GM19193 (cell line): ENCODE results near the gene TBC1D20.

ENCODE experiments used
- POLR2A ChIP-seq: IDR thresholded peaks from 4 replicates; pipeline ENCODE4 v1.6.1; 2011; ENCODE audit not compliant: insufficient read depth, insufficient read length; ENCODE audit errors: extremely low read depth

The TBC1D20 gene

DNA sequence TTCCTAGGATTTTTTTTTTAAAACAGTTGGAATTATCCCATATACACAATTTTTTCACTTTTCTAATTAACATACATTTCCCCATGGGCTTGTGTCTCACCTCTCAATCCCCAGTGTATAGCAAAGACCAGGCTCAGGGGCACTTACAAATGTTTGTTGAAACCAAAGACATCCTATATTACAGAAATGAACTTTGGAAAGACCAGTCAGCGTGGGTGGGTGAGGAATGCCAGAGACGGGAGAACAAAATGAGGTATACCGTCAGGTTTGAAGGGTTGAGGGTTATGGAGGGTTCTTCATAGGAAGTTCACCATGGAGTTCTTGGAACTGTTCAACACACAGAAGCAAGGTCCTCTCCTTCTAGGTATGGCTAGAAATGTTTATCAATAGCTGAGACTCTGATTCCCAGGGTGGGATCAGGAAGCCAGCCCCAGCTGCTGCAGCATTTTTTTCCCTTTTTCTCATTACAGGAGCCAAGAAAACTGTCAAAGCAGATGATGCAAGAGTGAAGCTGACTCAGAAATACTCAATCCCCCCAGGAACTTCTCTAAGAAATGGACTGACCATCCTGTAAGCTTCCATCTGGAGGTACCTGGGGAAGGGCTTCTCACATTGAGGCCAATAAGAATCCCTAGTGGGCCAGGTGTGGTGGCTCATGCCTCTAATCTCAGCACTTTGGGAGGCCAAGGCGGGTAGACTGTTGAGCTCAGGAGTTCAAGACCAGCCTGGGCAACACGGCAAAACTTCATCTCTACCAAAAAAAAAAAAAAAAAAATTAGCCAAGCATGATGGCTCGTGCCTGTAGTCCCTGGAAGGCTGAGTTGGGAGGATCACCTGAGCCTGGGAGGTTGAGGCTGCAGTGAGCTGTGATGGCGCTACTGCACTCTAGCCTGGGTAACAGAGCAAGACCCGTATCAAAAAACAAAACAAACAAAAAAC, 15.9 kb upstream of the TBC1D20 start:
- TF ChIP-seq POLR2A: no peak

DNA sequence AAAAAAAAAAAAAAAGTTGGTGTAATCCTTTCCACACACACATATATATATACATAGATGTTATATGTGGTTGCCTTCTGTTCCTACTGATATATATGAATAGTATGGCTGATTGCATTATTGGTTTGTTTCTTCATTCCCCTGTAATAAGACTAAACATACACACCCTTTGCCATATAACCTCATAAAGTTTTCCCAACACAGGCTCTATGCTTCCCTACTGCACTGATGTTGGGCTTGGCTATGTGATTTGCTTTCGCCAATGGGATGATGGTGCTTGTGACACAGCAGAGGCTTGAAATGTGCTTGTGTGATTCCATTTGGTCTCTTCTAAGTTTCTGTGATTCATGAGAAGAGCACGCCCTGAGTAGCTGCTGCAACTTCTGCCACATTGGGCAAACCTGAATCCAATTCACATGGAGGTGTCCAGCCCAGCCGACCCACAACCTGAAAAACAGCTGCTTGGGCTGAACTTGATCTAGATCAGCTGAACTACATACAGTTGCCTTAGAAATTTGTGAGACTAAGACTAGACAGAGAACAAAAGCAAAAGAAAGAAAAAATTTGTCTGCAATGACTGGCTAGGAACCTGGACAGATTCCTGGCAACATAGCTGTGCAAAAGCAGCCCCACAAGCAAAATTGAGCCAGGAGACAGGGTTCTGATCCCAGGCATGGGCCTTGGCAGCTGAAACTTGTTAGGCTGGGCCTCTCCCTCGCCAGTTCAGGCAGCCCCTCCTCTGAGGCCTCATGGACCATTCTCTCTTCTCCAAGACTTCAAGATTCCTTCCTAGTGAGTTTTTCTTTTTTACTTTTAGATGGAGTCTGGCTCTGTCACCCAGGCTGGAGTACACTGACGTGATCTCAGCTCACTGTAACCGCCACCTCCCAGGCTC, 13.4 kb upstream of the TBC1D20 start:
- no peak for TF ChIP-seq POLR2A

DNA sequence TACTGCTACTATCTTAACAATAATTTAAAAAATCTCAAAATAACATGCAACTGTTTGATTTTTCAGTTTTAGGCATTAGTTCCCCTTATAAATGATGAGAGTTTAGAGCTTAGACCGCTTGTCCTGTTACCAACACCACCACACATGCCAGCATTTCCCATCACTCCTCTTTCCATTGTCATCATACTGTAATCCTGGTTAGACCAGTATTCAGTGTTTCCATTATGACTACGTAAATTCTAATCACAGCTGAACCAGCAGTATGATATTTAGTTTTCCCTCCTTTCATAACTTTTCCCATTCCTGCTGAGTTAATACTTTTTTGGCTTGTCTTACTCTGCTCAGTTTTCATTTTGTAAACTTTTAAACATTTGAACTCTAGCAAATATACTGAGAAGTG, 12.2 kb upstream of the TBC1D20 start:
- no peak for TF ChIP-seq POLR2A

DNA sequence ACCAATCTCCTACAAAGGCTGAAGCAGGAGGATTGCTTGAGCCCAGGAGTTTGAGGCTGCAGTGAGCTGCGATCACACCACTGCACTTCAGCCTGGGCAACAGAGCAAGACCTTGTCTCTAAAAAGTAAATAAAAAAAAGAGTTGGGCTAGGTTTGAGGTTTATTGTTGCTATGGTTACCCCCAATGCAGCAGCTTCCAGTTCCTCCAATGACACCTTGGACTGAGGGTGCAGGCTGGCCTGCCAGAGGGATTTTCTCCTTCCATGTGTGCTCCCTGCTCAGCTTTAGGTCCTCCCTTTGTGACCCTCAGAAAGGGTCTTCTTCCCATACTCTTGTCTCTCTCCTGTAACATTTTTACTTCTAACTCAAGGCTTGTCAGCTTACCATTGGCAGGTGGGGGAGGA, 10.6 kb upstream of the TBC1D20 start:
- no peak for TF ChIP-seq POLR2A

DNA sequence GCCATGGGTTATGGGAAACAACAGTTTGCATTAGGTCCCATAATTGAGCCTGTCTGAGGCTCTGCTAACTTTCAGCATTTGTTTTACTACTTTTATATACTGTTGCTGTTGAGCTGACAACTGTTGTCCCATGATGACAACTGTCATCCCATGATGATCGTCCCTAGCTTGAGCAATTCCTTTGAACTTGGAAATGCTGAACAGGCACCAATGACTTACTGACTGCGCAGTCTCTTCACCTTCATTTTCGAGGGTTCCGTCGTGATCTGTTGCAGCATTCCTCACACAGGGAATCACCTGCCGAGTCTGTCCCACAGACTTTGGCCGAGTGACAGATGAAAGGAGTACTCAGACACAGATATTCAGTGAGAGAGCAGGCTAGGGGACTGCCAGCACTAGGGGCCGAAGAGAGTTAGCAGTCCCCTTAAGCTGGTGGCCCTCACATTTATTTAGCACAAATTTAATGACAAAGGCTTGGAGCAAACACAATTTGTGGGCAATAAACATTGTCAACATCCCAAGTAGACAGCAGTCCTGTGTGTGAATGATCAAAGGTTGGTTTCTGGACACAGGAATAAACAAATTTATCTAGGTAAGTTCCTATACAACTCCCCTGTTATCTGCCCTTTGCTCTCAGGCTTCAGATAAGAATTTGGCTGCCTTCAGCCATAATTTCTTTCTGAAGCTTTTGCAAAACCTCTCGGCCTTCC, 10.0 kb upstream of the TBC1D20 start:
- TF ChIP-seq POLR2A: no peak

DNA sequence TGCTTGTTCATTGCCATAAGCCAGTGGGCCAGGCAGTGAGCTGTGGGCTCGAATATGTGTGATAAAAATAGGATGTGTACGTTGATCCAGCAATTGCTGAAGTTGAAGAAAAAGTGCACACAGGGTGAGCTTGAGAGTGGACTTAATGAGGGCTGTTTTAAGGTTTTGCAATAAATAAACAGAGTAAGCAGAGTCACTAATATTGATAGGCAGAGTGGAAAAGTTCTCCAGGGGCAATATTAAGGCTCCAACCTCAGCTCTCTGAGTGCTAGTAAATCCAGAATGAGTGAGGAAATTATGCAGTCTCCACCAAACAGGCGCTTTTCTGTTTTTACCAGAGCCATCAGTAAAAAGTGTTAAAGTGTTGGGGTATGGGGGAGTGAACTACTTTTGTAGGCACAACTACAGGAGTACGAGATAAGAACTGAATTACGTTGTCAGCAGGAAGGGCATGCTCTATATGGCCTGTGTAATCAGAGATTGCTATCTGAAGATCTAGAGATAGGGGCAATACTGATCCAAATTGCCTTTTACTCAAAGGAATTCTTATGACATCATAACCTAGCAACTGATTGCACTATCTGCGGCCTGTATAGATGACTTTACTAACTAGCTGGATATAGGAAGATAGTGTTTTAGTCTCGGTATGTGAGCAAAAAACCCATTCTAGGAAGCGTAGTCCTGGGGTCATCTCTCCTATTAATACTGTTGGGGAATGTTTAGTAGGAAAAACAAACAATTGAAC, 7.6 kb upstream of the TBC1D20 start:
- TF ChIP-seq POLR2A: no peak

DNA sequence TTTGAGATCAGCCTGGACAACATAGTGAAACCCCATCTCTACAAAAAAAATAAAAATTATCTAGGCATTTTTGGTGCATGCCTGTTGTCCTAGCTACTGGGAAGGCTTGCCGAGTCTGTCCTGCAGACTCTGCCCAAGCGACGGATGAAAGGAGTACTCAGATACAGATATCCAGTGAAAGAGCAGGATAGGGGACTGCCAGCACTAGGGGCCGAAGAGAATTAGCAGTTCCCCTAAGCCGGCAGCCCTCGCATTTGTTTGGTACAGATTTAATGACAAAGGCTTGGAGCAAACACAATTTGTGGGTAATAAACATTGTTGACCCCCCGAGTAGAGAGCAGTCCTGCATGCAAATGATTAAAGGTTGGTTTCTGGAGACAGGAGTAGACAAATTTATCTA, 5.4 kb upstream of the TBC1D20 start:
- no peak for TF ChIP-seq POLR2A

DNA sequence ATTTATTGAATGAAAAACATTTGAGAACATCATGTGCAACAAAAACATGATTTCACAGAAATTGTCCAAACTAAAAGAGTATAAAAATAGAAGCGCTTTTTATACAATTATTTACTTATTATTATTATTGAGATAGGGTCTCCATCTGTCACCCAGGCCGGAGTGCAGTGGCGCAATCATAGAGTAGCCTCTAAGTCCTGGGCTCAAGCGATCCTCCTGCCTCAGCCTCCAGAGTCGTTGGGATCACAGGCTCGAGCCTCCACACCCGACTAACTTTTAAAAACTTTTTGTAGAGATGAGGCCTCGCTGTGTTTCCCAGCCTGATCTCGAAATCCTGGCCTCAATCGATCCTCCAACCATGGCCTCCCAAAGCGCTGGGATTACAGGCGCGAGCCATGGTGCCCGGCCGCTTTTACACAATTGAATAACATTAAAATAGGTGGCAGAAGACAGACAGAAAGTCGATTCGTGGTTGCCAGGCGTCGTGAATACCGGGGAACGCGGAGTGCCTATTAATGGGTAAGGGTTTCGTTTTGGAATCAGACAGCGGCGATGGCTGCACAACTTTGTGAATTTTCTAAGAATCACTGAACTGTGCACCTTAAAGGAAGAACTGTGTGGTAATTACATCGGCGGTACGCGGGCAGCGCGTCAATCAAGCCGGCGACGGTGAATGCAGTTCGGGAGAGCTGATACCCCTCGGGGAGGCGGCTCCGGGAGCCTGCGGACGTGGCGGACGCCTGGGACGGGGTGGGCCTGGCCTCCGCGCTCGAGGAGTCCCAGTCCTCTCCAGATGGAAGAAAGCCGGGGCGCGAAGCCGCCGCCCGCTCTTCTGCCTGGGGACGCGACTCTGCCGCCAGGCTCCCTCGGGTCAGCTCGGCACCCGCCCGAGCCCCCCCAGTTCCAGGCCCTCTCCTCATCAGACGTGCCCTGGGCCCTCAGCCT, 807 bp downstream of the TBC1D20 start:
- TF ChIP-seq POLR2A: no peak

DNA sequence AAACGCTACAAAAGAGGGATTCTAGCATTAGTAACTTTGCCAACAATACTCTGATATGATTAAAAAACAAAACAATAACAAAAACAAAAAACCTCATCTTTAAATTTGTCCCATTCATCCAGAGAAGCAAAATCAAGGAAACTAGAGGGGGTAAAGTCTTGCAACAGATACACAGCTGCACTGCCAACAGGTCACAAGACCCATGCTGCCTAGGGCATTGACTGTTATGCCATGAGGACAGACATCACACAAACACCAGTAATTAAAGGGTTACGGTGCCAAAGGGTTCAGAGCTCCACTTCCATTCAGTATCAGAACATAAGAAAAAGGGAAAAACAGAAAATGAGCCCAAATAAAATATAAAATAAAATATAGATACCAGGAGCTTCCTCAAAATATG, 1.6 kb downstream of the TBC1D20 start:
- TF ChIP-seq POLR2A: no peak

DNA sequence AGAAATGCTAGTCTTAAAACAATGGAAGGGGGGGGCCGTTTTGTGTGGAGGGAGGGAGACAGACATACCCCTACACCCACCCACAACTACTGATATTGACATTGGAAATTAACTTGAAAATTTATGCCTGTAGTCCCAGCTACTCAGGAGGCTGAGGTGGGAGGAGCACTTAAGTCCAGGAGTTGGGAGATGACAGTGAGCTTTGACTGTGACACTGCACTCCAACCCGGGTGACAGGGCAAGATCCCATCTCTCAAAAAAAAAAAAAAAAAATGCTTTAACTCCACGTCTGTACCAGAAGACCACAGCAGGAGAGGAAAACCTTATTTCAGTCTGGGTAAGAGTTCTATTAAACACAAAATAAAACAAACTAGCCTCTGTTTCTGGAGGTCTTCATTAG, 2.2 kb downstream of the TBC1D20 start:
- TF ChIP-seq POLR2A: no peak

DNA sequence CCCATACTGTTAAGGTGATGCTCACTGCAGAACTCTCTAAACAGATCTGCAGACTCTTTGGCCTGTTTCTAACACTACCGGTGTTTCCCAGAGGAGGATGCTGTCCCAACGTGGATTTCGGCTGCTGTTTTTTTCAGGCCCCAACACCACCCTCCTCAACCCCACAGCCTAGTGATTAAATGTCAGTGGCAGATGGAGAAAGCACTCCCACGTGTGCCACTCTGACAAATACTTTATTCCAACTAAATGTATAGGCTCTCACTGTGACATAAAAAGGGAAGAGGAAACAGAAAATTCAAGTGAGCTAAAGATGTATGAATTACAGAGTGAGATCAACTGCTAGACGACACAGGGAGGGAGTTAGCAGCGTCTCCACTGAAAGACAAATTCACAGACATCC, 3.6 kb downstream of the TBC1D20 start:
- no peak for TF ChIP-seq POLR2A

DNA sequence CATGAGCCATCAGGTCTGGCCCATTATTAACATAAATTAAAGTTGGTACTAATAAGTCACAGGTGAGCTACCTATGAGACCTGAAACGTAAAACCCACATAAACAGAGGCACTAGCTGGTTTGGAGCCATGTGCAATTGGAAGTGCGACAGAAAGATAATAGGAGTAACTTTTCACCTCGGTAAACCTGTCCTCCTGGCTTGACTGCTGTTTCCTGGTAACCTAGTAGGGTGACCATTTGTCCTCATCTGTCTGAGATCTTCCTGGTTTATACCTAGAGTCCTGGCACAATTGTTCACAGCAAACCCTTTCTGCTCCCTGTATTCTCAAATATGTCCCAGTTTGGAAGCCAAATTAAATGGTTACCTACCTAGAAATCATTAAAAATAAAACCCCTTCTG, 7.4 kb downstream of the TBC1D20 start:
- no peak for TF ChIP-seq POLR2A

DNA sequence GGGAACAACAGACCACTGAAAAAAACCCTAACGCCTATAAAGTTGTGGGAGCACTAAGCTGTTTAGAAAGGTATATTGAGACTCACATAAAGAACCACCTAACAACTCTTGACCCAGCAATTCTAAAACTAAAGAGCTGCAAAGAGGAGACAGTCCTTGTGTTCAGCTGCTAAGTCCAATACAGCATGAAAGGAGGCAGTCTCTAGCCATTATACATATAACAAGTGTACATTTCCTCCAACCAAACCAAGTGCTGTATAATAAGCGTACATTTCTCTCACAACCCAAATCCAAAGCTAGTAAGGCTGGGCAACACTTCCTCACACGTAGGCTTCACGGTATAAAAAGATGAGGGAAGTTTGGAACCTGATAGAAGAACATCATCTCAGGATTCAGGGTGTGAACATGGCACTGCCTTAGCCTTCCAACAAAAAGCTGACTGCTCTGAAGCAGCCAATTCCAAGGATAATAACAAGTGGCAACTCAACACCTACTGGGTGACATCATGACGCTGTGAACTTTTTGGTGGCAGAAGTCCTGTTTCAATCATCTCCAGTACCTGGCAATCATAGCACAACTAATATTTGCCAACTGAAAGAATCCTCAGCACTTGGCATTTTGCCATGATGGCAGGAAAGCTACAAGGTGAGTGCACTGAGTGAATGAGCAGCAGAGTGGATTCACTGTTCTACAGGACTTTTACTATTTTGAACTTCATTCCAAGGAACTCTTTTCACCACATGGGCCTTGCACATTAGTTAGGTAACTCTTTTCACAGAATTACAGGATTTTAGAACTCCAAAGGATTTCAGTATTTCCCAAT, 16.6 kb downstream of the TBC1D20 start:
- no peak for TF ChIP-seq POLR2A

DNA sequence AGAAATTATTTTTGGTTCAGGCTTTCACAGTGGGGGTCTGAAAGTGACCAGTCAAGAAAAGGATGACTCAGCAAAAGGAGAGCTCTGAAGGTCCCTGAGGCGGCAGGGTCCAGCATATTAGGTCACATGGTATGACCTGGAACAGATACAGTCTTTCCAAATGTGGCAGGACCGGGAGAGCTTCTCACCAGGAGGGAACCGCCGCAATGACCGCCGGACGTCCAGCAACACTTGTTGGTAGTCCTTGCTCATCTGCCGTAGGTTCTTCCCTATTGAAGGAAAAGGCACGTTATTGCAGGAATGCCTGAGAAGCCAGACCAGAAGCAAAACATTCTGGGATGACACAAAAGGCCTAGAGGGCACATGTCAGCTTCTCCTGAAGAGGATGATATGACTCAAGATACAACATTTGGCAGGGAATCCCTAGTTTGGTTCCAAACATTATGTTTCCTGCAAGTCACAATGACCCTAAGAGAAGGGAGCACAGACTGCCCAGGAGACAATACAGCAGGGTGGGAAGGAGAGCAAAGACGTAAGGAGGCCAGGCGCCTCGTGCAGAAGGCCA, 17.4 kb downstream of the TBC1D20 start:
- TF ChIP-seq POLR2A: no peak
